GM19099 (cell line): Measurements from ENCODE around the gene SERPINA6.

Experiments
- POLR2A ChIP-seq: IDR thresholded peaks from 3 replicates; pipeline ENCODE4 v1.6.1; 2011; ENCODE audit warnings: low read depth; ENCODE audit not compliant: insufficient read length; ENCODE audit errors: extremely low read depth

Gene SERPINA6, protein sequence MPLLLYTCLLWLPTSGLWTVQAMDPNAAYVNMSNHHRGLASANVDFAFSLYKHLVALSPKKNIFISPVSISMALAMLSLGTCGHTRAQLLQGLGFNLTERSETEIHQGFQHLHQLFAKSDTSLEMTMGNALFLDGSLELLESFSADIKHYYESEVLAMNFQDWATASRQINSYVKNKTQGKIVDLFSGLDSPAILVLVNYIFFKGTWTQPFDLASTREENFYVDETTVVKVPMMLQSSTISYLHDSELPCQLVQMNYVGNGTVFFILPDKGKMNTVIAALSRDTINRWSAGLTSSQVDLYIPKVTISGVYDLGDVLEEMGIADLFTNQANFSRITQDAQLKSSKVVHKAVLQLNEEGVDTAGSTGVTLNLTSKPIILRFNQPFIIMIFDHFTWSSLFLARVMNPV

DNA sequence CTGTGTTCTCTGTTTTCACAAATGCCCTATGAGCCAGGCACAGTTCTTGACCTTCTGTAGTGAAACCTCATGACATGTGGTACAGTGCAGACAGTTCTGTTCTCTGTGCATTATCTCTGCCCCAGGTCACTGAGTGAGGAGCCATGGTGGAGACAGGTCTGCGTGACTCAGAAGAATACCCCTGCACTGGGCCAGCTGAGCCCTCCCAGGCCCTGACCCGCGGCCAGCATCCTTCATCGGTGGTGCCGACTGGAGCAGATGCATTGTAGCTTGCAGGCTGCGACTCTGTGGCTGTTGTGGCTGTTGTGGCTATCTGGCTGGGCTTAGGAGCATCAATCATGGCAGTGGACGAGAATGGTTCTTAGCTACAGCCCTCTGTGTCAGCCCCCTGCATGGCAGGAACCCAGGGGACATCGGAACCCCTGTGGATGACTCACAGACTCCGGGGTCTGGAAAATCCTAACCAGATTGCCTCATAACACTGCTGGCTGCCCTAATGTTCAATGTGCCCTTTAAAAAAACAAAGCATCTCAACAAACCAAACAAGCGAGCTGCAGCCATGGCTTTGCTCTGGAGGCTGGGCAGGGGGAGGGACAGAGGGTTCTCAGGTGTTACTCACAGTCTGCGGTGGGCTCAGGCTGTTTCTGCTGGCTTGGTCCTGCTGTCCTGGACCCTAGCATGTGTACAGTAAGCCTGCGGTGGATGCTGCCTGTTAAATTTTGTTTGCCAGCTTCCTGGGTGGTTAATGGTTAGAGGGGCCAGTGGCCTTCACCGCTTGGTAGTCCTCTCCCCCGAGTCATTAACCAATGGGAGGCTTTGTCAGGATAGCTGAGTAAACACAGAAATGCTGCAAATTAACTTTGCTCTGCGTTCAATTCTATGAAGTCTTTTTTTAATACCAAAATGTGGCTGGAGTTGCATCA is at the start of gene SERPINA6:
TSS of gene SERPINA6 (minus strand) at position 689 of the 923 bp plus-strand sequence. CDS start 8,688 bp downstream, outside the sequence.
- TF ChIP-seq POLR2A, result no peak

DNA sequence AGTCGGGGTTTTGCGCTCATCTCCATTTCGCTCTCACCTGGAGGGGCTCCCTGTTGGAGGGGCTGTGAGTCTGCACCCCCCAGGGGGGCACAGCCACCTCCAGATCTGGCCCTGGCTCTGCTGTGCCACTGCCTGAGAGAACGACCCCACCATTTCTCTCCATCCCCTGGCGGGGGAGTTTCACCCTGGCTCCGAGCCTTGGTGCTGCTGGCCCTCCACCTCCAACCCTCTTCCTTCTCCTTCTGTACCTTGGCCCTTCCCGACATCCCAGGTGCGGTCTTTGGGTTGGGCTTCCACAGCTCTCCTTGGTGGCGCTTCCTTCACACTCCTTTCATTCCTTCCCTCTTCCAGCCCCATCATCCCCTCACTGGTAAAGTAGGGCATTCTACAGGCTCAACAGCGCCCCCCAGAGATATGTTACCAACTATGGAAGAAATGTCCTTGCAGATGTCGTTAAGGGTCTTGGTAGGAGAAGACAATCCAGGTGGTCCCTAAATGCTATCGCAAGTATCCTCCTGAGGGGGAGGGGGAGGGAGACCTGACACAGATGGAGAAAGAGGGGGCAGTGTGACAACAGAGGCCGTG is 49.0 kb upstream of the SERPINA6 start:
- TF ChIP-seq POLR2A, result no peak

DNA sequence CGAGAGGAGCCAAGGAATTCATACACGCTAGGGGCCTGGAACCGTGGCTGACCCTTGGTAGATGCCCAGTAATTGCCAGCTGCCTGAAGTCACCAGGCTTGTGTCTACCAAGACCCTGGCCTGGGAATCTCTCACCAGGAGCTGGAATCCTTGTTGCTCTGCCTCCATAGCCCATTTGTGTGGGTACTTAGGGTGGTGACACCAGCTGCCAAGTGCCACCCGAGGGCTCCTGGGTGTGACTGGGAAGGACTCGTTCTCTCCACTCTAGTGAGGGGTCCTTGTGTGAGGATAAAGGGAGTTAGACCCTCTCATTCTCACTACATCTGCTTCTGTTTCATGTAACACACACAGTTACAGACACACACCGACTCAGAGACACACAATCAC is 47.4 kb upstream of the SERPINA6 start:
- no peak for TF ChIP-seq POLR2A

DNA sequence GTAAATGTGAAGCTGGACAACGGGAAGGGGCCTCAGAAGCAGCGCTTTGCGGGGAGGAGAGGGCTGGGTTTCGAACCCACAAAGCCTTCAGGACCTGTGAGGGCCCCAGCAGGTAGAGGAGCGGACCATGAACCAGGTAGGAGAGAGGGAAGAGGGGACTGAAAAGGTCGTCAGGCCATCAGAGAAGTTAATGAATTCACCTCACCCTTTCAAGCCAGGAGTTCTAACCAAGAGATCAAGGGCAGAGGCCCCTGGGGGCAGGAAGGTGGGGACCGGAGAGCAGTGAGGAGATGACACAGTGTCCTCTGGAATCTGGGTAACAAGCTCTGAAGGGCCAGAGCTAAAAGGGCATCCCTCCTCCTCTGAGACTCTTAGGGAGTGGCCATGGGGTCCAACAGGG is 45.8 kb upstream of the SERPINA6 start:
- TF ChIP-seq POLR2A, result no peak

DNA sequence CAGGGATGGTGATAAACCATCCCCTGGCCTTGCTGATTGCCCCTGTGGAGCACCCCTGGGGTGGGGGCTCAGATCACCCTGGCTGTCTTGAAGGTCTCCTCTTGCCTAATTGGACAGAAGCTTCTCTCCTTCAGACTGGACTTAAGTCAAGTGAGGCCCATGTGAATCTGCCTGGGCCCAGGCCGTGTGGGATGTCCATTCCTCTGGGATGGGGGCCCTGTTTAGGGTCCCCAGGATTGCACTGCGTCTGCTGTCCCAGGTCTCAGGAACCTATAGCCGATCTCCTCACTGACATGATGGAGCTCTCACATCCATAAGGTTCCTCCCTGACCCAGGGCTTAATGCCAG is 45.1 kb upstream of the SERPINA6 start:
- TF ChIP-seq POLR2A, result no peak

DNA sequence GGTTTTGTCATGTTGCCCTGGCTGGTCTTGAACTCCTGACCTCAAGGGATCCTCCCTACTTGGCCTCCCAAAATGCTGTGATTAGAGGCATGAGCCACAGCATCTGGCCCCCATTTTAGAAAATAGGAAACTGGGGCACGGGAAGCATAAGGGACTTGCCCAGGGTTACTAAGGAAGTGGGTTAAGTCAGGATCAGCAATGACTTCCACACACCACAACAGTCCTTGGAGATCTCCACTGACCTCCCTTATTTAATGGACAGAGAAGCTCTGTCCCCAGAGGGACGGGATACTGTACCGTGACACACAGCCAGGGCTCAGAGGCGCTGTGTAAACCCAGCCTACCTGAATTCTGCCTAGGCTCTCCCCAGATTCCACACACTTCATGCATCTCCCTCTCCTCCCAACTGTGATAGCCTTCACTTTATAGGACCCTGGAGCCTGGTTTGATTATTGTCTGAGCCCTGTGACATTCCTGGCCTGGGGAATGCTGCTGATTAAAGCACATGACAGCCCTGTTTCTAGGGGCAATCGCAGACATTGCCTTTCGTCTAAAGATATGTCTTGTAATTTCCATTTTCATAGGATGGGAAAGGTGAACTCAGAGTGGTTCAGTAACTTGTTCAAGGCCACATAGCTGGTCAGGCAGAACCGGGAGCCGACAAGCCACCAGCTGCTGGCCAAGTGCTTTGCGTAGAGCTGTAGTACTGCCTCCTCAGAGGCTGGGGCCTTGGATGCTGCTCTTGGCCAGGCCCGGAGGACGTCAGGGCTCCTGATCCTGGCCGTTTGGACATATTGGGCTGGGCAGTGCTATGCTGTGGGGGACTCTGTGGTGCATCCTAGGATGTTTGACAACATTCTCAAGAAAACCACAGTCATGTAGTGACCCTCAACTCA is 44.5 kb upstream of the SERPINA6 start:
- no peak for TF ChIP-seq POLR2A

DNA sequence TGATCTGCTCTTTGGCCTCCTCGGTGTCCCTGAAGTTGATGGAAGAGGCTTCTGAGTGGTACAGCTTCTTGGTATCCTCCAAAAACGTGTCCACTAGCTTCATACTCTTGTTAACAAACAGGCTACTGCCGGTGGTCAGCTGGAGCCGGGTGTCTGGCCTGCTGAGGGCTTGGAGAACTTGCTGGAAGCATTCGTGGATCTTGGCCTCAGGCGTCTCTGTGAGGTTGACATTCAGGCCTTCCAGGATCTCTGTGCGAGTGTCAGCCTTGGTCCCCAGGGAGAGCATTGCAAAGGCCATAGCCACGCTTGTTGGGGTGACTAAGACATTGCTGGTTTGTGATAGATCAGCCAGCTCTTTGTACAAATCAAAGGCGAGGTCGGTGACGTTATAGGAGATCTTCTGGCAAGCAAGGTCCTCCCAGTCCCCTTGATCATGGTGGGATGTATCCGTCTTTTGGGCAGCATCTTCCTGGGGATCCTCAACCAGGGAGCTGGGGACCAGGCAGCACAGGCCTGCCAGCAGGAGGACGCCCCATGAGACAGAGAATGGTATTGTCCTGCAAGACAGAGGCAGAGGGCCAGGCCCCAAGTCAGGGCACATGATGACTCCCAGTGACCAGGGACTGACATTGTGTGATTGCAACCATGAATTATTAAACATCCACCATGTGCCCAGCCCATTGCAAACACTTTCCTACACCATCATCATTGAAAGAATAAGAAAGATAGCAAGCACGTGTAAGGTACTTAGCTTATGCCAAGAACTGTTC is 43.2 kb upstream of the SERPINA6 start, which contains the start of gene SERPINA2:
TSS of gene SERPINA2 (minus strand) at position 553 of the 770 bp plus-strand sequence.
- TF ChIP-seq POLR2A, result no peak

DNA sequence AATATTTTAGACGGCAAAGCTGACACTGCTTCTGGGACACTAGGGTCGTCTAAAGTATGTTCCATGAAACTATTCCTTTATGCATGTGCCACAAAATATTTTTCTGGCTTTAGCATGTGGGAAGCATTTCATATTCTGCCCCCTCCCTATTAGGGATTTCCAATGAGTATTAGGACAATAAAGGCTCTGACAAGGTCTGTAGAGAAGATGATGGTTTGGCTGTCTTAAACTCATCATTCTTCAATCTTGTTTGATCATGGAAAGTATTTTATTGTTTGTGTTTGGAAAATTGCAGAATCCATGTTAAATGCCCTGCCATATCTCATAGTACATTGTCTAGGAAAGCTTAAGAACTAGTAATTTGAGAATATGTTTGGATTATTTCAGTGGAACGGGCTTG is 42.5 kb upstream of the SERPINA6 start:
- TF ChIP-seq POLR2A, result no peak

DNA sequence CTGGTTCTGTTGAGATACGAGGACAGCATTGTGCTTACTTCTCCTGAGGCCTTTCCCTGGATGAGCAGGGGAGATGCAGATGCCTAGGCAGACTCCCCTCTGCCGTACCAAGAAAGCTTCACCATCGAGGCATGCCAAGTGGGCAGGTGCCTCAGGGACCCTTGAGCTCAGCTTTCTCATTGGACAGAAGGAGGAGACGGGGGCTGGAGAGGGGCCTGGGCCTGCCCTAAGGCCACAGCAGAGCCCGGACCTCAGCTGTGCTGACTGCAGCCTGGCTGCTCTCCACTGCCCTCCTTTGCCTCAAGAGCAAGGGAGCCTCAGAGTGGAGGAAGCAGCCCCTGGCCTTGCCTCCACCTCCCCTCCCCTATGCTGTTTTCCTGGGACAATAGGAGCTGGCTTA is 41.8 kb upstream of the SERPINA6 start:
- no peak for TF ChIP-seq POLR2A

DNA sequence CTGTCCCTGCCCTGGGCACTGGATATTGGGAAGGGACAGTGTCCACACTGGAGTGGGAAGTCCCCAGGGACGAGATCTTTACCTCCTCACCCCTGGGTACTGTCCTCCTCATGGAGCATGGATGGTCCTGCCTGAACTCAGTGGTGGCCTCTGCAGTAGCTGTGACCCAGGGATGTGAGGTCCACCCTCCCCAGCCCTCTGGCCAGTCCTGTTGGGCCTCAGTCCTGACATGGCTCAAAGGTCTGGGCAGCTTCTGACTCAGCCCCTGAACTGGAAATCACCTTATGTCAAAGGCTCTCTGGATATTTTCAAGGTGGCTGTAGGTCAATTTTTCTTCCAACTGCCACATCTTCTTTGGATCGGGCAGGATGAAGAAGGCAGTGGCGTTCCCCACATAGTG is 40.9 kb upstream of the SERPINA6 start:
- no peak for TF ChIP-seq POLR2A

DNA sequence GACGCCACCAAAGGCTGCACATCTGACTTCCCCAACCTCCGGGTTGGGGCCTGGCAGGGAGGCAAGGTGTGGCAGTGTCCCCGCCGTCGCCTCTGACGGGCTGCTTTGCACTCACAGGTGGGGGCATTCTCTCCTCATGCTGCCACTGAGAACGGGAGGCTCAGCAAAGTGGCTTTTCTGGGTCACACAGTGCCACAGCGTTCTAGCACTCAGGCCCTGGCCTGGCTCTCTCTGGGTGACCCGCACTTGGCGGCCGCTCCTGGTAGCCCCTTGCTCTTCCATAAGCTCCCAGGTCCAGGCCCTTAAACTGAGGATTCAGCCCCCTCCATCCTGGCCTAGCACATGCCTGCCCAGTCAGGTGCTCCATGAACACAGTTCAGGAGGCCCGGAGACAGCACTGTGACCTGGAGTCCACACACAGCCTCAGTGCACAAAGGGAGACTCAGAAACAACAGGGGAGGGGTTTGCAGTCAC is 40.1 kb upstream of the SERPINA6 start:
- TF ChIP-seq POLR2A, result no peak

DNA sequence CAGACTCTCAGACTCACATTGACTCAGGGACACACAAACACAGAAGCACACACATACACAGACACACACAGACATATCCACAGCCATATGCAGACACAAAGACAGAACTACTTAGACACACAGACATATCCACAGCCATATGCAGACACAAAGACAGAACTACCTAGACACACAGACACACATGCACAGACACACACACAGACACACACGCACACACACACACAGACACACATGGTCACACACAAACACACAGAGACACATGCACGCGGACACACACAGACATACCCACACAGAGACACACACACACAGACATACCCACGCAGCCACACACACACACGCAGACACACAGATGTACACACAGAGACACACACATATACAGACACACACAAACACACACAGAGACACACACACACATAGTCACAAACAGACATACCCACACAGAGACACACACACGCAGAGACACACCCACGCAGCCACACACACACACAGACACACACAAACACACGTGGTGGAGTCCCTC is 39.5 kb upstream of the SERPINA6 start:
- no peak for TF ChIP-seq POLR2A

DNA sequence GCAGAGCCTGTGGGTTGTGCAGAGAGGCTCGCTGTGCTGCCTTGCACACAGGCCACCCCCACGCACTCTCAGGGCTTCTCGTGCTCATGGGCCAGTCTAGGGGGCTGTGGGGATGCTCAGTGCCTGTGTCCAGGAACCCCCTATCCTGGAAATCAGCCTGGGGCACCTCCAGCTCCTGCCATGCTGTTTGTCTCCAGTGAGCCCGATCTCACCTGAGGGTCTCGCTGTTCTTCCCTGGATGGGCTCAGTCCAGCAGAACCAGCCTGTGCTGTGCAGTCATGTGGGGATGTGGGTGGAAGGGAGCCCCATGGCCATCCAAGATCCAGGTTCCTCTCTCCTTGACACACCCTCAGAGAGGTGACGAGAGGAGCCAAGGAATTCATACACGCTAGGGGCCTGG is 38.5 kb upstream of the SERPINA6 start:
- no peak for TF ChIP-seq POLR2A
